ENCODE results near the gene COL15A1. TPM values are rescaled to one million over a fixed set of nuclear protein-coding genes. Genes with fewer than 3 reads are reported as not detected.

COL15A1 gene
- polyA plus RNA-seq, 1 experiment: 3.2 TPM

GRCh38 chr9:98953581-98954243, 10.0 kb downstream of the COL15A1 start:
- ChIA-PET POLR2A (interaction anchor here (0.9 kb wide), 1 partner anchor 33 kb away, joined by 3 read pairs; no protein-coding TSS in a partner anchor), CTCF (interaction anchor here (1.0 kb wide), 1 partner anchor 22 kb away, joined by 5 read pairs; no protein-coding TSS in a partner anchor)
- Histone ChIP-seq H3K27me3 (ENCODE audit: control insufficient read depth, insufficient read depth, low read length) (peaks cover 13% of the 10 kb centered on the region), H3K4me3 (ENCODE audit: low read depth, low read length) (no peak overlapping the region), H3K9me3 (ENCODE audit: control insufficient read depth, insufficient read depth, low read length) (peaks cover 6% of the 10 kb centered on the region; the same call in 1 of the 2 replicates), H3K27ac (ENCODE audit: low read depth, low read length) (no peak overlapping the region)
- no peak for DNase-seq (ENCODE audit: low read depth, low spot score)
- TF ChIP-seq CTCF (IDR thresholded peaks at IDR 0.05; ENCODE audit: low read depth, low read length): no peak

GRCh38 chr9:98954244-98954610, 10.5 kb downstream of the COL15A1 start:
- Histone ChIP-seq H3K9me3 (ENCODE audit: control insufficient read depth, insufficient read depth, low read length) (peaks cover 6% of the 10 kb centered on the region; the same call in 1 of the 2 replicates), H3K27ac (ENCODE audit: low read depth, low read length) (no peak overlapping the region), H3K4me3 (ENCODE audit: low read depth, low read length) (no peak overlapping the region), H3K27me3 (ENCODE audit: control insufficient read depth, insufficient read depth, low read length) (peaks cover 8% of the 10 kb centered on the region)
- TF ChIP-seq CTCF (IDR thresholded peaks at IDR 0.05; ENCODE audit: low read depth, low read length): no peak
- DNase-seq (ENCODE audit: low read depth, low spot score): no peak
- CTCF ChIA-PET: interaction anchor here (1.0 kb wide), 1 partner anchor 21 kb away, joined by 5 read pairs; no protein-coding TSS in a partner anchor
- POLR2A ChIA-PET: interaction anchor here (0.9 kb wide), 1 partner anchor 34 kb away, joined by 3 read pairs; no protein-coding TSS in a partner anchor

- H3K27me3 ChIP-seq (ENCODE audit: control insufficient read depth, insufficient read depth, low read length): peaks cover 7% of the 10 kb centered on the region
- no peak overlapping the region for H3K27ac ChIP-seq (ENCODE audit: low read depth, low read length)
- ChIA-PET POLR2A (no interaction called here), CTCF (interaction anchor here (1.1 to 1.6 kb wide), 2 partner anchors 20 to 43 kb away, joined by 3 to 4 read pairs; no protein-coding TSS in a partner anchor)
- H3K4me3 ChIP-seq (ENCODE audit: low read depth, low read length): no peak overlapping the region
- peaks cover 6% of the 10 kb centered on the region; the same call in 1 of the 2 replicates for H3K9me3 ChIP-seq (ENCODE audit: control insufficient read depth, insufficient read depth, low read length)
- no peak for DNase-seq (ENCODE audit: low read depth, low spot score)
- no peak for TF ChIP-seq CTCF (IDR thresholded peaks at IDR 0.05; ENCODE audit: low read depth, low read length)
Observed at GRCh38 chr9:98955259-98955658, 11.6 kb downstream of the COL15A1 start.

- Histone ChIP-seq H3K27me3 (ENCODE audit: control insufficient read depth, insufficient read depth, low read length) (no peaks in the 10 kb centered on the region), H3K9me3 (ENCODE audit: control insufficient read depth, insufficient read depth, low read length) (peaks cover 6% of the 10 kb centered on the region), H3K27ac (ENCODE audit: low read depth, low read length) (peak overlapping the region; percentile 90), H3K4me3 (ENCODE audit: low read depth, low read length) (no peak overlapping the region)
- ChIA-PET POLR2A (interaction anchor here (0.9 to 1.7 kb wide), 10 partner anchors 13 to 90 kb away, joined by 3 to 7 read pairs (median 5); no protein-coding TSS in a partner anchor), CTCF (interaction anchor here (0.6 to 2.2 kb wide), 4 partner anchors 16 to 109 kb away, joined by 4 to 10 read pairs (median 6); no protein-coding TSS in a partner anchor)
- DNase-seq (ENCODE audit: low read depth, low spot score): no peak
- TF ChIP-seq CTCF (IDR thresholded peaks at IDR 0.05; ENCODE audit: low read depth, low read length): no peak
Observed at GRCh38 chr9:98957826-98958225, 14.1 kb downstream of the COL15A1 start.

Measured in AG04450 (cell line).